Inflammatory macrophage treated with lipopolysaccharide for 1 hour (primary cell): Measurements from ENCODE around the gene PIK3AP1.
"Not testable (repeated sequence)": the region's sequence is repeated elsewhere in the genome, so short reads cannot be mapped to it uniquely, and the experiment has no call there.

Experiments used
- DNase-seq, 2 donors: peaks; one replicate each; pipeline ENCODE4 v3.0.0-alpha.2; 2020 to 2022

The PIK3AP1 gene, protein sequence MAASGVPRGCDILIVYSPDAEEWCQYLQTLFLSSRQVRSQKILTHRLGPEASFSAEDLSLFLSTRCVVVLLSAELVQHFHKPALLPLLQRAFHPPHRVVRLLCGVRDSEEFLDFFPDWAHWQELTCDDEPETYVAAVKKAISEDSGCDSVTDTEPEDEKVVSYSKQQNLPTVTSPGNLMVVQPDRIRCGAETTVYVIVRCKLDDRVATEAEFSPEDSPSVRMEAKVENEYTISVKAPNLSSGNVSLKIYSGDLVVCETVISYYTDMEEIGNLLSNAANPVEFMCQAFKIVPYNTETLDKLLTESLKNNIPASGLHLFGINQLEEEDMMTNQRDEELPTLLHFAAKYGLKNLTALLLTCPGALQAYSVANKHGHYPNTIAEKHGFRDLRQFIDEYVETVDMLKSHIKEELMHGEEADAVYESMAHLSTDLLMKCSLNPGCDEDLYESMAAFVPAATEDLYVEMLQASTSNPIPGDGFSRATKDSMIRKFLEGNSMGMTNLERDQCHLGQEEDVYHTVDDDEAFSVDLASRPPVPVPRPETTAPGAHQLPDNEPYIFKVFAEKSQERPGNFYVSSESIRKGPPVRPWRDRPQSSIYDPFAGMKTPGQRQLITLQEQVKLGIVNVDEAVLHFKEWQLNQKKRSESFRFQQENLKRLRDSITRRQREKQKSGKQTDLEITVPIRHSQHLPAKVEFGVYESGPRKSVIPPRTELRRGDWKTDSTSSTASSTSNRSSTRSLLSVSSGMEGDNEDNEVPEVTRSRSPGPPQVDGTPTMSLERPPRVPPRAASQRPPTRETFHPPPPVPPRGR

DNA sequence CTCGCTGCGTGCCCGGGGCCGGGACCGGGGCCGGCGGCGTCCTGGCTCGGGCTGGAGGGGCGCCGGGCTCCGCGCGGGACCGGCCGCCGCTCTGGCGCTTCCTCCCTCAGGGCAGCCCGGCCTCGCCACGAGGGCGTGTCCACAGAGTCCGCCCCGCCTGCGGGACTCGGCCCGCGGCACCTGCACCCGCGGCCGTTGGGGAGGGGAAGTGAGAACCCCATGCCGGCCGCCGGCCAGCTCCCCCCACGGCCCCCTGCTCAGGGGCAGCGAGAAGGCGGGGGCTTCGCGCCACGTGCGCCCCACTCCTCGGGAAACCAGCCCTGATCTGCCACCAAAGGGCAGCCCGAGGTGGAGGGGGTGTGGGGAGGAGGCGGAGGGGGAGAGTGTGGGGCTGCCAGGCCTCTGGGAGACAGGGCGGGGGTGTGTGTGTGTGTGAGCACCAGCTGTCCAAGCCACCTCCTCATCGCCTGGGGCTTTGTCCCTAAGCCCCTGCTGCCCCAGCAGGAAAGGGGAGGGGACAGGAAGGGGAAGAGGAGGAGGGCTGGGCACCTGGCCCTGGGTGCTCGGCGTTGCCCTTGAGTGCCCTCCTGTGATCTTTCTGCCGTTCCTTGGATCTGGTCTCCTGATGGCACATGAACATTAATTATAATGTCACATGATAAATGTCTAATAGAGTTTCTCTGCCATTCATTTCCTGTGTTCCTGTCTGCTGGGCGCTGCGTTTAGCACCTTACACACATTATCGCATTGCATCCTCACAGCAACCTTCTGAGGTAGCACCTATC, at the start of gene PIK3AP1:
PIK3AP1 (minus strand) TSS at position 93 of the 785 bp plus-strand sequence. CDS start 120 bp downstream, outside the sequence.
- DNase-seq = peak; percentile 71 to 78

DNA sequence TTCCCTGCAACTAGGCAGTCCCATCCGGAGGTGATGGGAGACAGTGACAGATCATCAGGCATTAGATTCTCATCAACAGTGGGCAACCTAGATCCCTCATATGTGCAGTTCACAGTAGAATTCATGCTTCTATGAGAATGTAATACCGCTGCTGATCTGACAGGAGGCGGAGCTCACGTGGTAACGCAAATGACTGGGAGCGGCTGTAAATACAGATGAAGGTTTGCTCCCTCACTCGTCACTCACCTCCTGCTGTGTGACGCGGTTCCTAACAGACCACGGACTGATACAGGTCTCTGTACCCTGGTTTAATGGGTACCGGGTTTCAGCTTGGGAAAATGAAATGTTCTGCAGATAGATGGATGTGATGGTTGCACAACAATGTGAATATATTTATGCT, 47.8 kb upstream of the PIK3AP1 start:
- DNase-seq = no peak

DNA sequence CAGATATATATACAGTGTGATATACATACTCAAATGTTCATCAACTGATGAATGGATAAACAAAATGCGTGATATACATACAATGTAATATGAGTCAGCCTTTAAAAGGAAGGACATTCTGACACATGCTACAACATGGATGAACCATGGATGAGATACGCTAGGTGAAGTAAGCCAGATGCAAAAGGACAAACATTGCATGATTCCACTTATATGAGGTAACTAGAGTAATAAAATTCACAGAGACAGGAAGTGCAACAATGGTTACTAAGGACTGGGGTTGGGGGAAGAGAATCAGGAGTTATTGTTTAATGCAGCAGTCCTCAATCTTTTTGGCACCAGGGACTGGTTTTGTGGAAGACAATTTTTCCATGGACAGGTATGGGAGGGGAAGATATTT, 47.3 kb upstream of the PIK3AP1 start:
- no peak for DNase-seq

DNA sequence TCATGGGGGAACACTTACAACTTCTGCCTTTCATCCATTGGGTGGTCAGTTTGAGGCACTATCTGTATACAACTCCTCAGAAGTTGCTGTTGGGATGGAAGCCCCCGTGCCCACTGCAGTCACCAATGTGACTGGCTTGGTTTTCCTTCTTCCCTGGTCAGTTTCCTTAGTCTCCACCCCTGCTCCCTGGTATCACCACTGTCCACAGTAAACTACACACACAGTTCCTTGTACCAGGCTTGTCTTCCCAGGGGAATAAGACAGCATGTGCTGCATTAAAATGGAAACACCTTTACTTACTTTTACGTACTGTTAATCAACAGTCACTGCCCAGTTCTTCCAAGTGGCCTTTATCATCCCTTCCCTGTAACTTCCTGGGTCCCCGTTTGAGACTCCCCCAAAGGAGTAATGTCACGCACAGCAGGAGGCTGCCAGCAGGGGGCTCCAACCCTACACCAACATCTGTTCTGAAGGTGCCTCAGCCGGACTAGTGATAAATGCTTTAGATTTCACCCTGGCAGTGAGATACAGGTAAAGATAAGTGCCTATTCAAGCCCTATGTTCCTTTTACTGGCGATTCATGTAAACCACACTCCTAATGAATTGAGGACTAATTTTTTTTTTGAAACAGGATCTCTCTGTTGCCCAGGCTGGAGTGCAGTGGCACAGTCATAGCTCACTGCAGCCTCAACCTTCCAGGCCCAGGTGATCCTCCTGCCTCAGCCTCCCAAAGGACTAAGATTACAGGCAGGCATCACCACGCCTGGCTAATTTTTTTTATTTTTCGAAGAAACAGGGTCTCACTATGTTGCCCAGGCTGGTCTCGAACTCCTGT, 45.3 kb upstream of the PIK3AP1 start:
- peak; percentile 40 to 88 for DNase-seq

DNA sequence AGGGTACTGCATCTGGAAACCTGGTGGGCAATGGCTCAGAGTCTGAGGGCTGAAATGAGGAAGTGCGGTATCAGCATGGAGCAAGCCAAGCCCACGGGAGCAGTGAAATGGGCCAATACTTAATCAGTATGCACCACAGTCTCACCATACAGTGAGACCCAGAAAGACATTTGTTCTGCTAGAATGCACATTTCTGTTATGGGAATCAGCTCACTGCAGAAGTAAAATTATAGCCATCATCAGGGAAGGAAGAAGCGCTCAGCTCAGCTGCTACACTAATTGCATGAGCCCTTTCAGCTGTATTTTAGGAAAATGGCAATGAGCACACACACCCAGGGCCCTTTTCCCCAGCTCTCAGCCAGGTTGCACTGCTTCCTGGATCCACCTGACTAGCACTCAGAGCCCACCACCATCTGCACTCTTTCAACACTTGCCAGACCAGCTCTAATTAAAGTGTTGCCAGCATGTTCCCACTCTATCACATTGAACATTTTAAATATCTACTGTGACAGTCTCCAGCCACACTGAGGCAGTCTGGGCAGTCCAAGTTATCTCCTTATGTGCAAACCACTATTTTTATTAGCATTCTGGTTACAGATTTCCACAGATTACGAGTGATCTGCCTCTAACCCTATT, 44.2 kb upstream of the PIK3AP1 start:
- DNase-seq = peak; percentile 14 to 36

DNA sequence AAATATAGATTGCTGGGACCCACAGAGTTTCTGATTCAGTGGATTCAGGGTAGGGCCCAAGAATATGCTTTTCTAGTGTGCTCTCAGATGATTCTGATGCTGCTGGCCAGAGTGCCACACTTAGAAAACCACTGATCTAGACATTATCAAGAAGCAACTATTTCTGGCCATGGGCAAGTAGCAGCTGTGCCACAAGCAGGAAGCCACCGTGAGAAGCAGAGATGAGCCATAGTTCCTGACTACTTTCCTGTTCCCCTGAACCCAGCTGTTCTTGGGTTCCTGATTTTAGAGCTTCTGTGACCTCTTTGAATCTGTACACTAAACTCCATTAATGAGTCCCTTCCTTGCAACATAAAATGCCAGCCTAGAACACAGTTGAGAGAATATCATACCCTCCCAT, 38.1 kb upstream of the PIK3AP1 start:
- peak; percentile 46 to 52 for DNase-seq

DNA sequence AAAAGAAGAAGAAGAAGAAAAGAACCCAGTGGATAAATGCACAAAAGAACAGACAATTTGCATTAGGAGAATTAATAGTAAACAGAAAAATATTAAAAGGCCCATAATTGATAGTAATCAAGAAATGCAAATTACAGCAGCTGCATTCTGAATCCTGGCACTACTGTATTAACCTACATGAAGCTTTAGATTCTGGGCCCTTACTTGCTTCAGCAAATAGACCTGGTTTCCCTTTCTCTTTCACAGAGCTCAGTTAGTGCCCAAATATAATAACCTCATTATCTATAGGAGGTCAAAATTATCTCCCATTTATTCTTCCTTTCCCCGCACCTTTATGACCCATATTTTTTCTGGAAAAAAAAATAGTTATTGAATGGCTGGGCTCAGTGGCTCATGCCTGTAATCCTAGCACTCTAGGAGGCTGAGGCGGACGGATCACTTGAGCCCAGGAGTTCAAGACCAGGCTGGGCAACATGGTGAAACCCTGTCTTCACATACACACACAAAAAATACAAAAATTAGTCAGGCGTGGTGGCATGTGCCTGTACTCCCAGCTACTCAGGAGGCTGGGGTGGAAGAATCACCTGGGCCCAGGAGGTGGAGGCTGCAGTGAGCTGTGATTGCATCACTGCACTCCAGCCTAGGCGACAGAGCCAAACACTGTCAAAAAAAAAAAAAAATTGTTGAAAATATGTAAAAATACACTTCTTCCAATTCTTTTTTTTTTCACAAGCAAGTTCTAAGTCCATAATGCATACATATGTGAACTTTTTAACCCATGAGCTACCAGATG, 36.0 kb upstream of the PIK3AP1 start:
- DNase-seq = no peak

DNA sequence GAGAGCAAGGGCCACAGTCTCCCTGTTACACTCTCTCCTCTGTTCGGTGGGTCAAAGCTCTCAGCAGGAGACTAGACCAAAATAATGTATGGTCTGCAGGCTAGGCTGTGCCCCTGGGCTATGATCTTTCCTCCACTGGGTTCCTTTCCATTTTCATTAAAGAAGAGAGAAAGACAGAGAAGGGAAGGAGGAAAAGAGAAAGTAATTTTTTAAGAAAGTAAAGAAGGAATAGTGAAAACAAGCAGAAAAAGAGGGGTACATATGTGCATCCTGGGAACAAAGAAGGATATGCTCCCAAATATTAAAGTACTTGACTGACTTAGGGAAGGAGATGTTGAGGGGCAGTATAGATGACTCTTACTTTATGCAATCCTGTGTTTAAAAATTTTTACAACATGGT, 33.6 kb upstream of the PIK3AP1 start:
- no peak for DNase-seq

DNA sequence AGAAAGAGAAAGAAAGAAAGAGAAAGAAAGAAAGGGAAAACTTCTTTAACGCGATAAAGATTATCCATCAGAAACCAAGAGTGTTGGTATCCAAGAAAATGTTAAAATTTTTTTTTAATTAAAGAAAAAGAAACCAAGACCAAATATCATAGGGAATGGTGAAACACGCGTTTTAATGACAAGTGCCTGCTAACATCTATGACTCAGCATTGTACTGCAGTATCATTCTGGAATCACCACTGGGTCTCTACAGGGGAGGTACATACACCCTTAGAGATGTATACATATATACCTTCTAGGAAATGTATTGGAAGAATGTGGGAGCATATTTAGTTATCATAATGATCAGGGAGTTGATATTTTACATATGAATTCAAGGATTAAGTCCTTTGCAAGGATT, 32.1 kb upstream of the PIK3AP1 start:
- DNase-seq = no peak

DNA sequence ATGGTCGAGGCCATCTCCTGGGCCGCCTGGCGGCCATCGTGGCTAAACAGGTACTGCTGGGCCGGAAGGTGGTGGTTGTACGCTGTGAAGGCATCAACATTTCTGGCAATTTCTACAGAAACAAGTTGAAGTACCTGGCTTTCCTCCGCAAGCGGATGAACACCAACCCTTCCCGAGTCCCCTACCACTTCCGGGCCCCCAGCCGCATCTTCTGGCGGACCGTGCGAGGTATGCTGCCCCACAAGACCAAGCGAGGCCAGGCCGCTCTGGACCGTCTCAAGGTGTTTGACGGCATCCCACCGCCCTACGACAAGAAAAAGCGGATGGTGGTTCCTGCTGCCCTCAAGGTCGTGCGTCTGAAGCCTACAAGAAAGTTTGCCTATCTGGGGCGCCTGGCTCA, 30.0 kb upstream of the PIK3AP1 start:
- DNase-seq = not testable (repeated sequence)

DNA sequence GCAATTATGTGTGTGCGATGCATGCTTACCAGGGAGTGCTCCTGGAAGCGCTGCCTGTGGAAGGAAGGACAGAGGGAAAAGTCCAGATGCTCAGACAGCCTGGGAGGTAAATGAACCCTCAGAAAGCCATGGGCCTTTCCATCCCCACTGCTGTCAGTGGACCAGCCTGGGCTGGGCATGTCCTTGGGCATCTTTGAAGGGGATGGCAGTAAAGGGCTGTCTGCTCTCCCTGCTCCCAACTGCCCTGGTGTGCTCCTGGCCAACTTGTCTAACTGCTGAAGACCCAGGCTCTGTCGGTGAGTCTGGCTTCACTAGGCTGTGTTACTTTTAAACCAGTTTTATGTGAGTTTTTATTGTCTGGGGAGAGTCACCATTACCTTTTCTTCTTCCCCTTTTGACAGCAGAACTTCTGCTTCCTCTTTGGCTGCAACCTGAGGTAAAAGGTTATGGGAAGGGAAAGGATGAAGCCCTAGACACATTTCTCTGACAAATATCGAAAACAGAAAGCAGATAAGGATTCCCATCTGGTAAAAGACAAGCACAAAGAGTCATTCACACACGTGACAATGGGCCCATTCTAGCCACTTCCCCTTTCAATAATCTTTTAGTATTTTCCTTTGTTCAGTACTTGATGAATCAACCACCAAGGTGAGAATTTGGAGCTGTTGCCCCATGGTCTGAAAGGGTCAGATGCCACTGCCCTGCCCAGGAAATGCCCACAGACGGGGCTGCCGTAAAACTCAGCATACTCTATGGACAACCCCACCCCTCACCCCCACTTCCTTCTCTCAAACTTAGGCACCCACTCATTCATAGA, 27.6 kb upstream of the PIK3AP1 start:
- DNase-seq = peak; percentile 60 to 80

DNA sequence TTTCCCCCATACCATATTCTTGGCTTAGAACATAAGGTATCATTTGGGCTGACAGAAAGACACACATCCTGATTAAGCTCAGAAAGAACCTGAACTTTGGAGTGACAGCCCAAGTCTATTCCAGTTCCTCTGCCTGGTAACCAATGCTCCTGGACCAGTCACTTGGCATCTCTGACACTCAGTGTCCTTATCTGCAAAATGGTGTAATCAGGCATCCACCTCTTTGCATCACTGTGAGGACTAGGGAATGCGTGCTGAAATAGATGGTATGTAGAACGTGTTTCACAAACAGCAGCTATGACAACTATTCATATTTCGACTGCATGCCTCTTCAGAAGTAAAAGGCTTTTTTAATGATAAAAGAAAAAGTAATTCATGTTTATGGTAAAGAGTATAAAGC, 26.2 kb upstream of the PIK3AP1 start:
- DNase-seq = no peak

DNA sequence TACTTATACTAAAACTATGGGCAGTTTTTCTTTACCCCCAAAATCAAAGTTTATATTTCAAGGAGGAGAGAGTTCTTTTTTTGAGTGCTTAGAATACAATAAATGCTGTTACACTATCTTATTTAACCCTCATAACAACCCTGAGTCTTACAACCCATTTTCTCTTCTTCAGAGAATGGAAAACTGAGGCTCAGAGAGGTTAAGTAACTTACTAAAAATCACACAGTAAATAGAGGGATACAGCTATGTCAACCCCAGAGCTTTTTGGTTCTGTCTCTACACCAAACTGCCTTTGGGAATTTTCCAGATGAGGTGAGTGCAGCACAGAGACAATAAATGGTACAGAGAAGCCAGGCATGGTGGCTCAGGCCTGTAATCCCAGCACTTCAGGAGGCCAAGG, 25.6 kb upstream of the PIK3AP1 start:
- DNase-seq = no peak

DNA sequence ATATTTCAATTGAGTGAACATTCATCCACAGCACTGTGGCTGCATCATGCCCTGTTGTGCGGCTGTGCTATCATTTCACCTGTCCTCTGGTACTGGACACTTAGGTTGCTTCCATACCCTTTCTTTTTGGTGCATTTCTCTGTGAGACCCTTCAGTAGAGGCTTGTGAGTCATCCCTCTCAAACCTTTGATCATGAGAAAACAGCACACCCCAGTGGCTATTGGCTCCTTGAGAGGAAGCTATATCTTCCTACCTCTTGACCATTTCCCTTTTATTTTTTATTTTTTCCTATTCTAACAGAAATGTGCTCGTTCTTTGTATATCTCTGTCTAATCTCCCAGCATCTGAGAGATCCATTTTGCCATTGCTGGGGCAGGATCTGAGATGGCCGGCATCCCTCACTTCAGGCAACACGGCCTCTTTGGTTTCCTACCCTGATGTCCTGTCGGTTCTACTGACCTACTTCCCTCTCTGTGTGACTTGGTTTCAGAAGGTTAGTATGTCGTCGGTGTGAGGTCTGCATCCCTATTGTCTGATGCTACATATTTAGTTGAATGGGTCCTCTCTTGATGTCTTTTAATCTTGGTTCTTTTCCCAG, 23.8 kb upstream of the PIK3AP1 start:
- DNase-seq = peak; percentile 23 to 31

DNA sequence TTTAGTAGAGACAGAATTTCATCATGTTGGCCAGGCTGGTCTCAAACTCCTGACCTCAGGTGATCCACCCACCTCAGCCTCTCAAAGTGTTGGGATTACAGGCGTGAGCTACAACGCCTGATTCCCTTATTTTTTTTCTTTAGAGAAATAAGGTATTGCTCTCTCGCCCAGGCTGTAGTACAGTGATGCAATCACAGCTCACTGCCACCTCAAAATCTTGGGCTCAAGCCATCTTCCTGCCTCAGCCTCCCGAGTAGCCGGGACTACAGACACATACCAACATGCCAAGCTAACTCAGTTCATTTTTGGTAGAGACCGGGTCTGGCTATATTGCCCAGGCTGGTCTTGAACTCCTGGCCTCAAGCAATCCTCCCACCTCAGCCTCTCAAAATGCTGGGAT, 21.2 kb upstream of the PIK3AP1 start:
- peak in 1 of 2 donors; percentile 19 for DNase-seq

DNA sequence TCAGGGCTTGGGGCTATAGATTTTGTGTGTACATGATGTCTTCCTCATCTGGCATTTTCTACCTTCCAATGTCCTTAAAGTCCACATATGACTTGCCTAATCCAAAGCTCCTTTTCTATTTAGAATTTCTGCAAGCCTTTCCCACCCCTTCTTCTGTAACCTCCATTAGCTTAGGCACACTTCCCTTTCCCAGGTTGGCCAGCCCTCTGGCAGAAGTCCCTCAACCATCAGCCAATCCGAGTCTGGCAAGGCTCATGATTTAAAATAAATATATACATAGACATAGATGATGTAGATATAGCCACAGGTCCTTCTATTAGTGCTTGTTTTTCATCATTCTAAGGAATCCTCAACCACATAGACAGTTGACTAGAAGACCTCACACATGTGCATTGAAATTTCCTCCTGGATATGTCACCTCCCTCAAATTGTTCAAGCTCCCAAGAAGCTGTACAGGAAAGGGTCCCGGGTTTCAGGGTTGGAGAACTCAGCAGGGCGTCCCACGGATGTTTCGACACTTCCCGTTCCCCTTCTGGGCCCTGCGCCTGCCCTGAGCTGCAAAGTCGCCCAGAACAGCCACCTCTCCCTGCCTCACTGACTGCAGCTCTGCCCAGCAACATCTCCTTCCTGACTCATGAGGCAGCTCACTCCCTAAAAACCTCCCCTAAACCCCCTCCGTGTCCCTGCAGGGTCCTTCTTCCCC, 20.4 kb upstream of the PIK3AP1 start:
- peak; percentile 91 to 94 for DNase-seq

DNA sequence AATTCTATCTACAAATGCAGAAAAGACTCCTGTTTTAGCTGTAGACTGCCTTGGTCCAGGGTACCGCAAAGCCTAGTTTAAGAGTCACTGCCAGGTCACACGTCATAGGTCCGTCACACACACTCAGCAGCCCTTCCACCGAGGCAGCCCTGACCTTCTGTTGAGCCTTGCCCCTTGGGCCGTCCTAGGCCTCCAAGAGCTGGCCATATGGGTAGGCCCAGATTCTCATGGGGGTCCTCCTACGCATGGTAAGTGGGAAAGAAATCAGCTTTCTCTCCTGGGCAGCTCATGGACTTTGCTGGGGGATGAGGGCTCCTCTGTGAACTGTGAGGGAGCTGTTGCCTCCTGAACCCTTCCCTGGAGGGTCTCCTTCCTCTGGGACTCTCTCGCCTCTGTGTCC, 19.8 kb upstream of the PIK3AP1 start:
- DNase-seq = no peak

DNA sequence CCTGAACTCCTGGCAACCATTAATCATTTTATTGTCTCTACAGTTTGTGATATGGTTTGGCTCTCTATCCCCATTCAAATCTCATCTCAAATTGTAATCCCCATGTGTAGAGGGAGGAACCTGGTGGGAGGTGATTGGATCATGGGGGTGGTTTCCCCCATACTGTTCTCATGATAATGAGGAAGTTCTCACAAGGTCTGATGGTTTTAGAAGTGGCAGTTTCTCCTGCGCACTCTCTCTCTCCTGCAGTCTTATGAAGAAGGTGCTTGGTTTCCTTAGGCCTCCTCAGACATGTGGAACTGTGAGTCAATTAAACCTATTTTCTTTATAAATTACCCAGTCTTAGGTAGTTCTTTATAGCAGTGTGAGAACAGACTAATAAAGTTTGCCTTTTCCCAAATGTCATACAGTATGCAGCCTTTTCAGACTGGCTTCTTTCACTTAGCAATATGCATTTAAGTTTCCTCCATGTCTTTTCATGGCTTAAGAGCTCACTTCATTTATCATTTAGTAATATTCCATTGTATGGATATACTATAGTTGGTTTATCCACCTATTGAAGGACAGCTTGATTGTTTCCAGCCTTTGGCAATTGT, 17.1 kb upstream of the PIK3AP1 start:
- peak; percentile 43 to 77 for DNase-seq

DNA sequence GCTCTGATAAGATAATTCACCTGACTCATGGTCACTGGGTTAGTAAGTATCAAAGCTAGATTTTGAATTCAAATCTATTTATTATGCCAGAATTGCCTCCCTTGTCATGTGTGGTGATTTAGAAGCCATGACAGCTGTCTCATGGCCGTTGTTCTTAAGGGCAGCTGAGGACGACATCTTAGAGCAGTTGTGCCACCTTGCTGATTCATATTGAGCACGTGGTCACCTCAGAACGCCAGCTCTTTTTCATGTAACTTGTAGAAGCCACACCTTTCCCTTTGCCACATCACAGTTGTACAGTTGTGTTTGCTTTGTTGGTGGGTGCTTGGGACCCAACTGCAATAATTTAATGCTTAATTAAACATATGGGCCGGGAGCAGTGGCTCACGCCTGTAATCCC, 4.3 kb upstream of the PIK3AP1 start:
- DNase-seq = no peak
